ENCODE measurements around the gene MMAB.

The MMAB gene

DNA sequence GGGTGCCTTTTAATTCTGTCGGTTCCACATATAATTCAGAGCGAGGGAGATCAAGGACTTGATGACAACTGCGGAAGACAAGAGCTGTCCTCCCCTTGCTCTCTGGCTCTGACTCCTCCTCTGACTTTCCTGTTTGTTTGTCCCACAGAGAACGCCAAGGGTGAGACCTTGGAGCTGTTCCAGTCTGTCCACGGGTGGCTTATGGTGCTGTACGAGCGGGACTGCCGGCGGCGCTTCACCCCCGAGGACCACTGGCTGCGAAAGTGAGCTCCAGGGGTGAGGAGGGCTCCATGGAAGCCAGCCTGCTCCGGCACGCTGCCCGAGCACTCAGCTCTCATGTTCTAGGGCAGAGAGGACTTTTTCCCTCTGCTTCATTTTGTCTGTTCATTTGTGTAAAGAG is 63.1 kb downstream of the MMAB start:
- no peak for DNase-seq (ENCODE audit: low spot score)

DNA sequence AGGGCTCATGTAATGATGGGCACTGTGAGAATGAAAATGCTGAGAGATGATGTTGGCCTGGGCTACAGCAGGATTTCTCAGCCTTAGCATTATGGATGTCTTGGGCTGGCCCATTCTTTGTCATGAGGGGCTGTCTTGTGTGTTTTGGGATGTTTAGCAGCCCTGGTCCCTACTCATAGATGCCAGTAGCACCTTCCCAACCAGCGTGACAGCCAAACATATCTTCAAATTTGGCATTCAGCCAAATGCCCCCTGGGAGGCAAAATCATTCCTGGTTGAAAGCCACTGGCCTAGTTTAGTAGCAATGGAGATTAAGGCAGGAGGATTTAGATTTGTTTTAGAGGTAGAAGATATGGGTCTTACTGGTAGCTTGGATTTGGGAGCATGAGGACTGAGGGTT is 69.2 kb downstream of the MMAB start:
- DNase-seq (ENCODE audit: low spot score): no peak

All from LoVo (cell line).